Panc1 (cell line): Measurements from ENCODE around the gene KDM4B. TPM values are rescaled to one million over a fixed set of nuclear protein-coding genes. Genes with fewer than 3 reads are reported as not detected.

ENCODE experiments used
- ATAC-seq: fragments of 200-7000 bp; cut with Tn5 transposase; 2 replicates; pipeline ENCODE4 v1.9.1; 2020; ENCODE audit warnings: mild to moderate bottlenecking, moderate library complexity
- BruUV-seq: library from RNA; stranded (reverse); fragments of 400-500 nt; replicated peaks from 2 replicates; lab custom pipeline; 2021; lab: Mats Ljungman, UMichigan
- CTCF ChIA-PET: fragments of 300-600 bp; sonication (Branson Sonifier 250); formaldehyde crosslinking; loops from one replicate; lab custom pipeline; 2022; ENCODE audit warnings: antibody characterized with exemption; lab: Charles Lee
- POLR2A ChIA-PET: fragments of 300-600 bp; sonication (Branson Sonifier 250); formaldehyde crosslinking; loops from one replicate; lab custom pipeline; 2022; ENCODE audit warnings: antibody characterized with exemption; lab: Charles Lee
- DNase-seq: peaks from one replicate; pipeline ENCODE4 v3.0.0-alpha.2; 2010; ENCODE audit warnings: low read depth, low spot score
- H3K27ac ChIP-seq: 2 replicates; pipeline ENCODE4 v1.5.1; 2011; ENCODE audit warnings: mild to moderate bottlenecking, low read length, inconsistent platforms
- H3K27me3 ChIP-seq: fragments of 200-500 bp; sonication (Bioruptor generic); 2 replicates; pipeline ENCODE4 v1.6.0; 2014; ENCODE audit warnings: low read length, inconsistent platforms; ENCODE audit not compliant: control insufficient read depth, insufficient read depth
- H3K36me3 ChIP-seq: fragments of 200-500 bp; sonication (Bioruptor generic); 2 replicates; pipeline ENCODE4 v1.5.1; 2014; ENCODE audit warnings: inconsistent platforms, mild to moderate bottlenecking, low read length, moderate library complexity; ENCODE audit not compliant: control insufficient read depth, insufficient read depth
- H3K4me1 ChIP-seq: 2 replicates; pipeline ENCODE4 v1.5.1; 2011; ENCODE audit warnings: inconsistent platforms, mild to moderate bottlenecking, low read length, moderate library complexity; ENCODE audit not compliant: control insufficient read depth, insufficient read depth
- H3K4me3 ChIP-seq, 2 experiments: 2 replicates each; pipeline ENCODE4 v1.5.1; 2011 to 2012; ENCODE audit warnings: low read depth in 2 of 2, low read length in 2 of 2, mild to moderate bottlenecking in 2 of 2, inconsistent platforms in 1 of 2, moderate library complexity in 1 of 2
- H3K9me3 ChIP-seq: fragments of 200-500 bp; sonication (Bioruptor generic); 2 replicates; pipeline ENCODE4 v1.5.1; 2014; ENCODE audit warnings: low read depth, mild to moderate bottlenecking, inconsistent platforms, low read length, moderate library complexity; ENCODE audit not compliant: control insufficient read depth, insufficient read depth
- CTCF ChIP-seq: fragments of 450-650 bp; IDR thresholded peaks from 2 replicates; pipeline ENCODE4 v1.5.1; 2017; ENCODE audit warnings: mild to moderate bottlenecking
- POLR2AphosphoS5 ChIP-seq: IDR thresholded peaks from 2 replicates; pipeline ENCODE4 v1.6.1; 2012; ENCODE audit warnings: mild to moderate bottlenecking, low read depth, low read length, moderate library complexity
- REST ChIP-seq, 2 experiments: IDR thresholded peaks; 2 replicates each; pipeline ENCODE4 v1.6.1; 2011 to 2012; ENCODE audit warnings: low read depth in 2 of 2, control low read depth in 1 of 2, low read length in 1 of 2, mild to moderate bottlenecking in 1 of 2, moderate library complexity in 1 of 2; ENCODE audit not compliant: insufficient read depth in 1 of 2
- SIN3A ChIP-seq: IDR thresholded peaks from 2 replicates; pipeline ENCODE4 v1.6.1; 2012; ENCODE audit warnings: low read depth, mild to moderate bottlenecking, low read length, moderate library complexity, borderline replicate concordance; ENCODE audit not compliant: insufficient read depth
- TCF7L2 ChIP-seq: IDR thresholded peaks from 2 replicates; pipeline ENCODE4 v1.6.1; 2011; ENCODE audit warnings: mild to moderate bottlenecking, low read depth, low read length, inconsistent platforms
- in situ Hi-C: cut with HindIII; loops from 2 replicates; pipeline ENCODE4 v1.10.0; 2016; ENCODE audit warnings: low sequenced_read_pairs, low pct_unique_long_range_greater_than_20kb
- intact Hi-C: fragments of 100-400 bp; cut with micrococcal nuclease; formaldehyde crosslinking; loops from one replicate; pipeline ENCODE4 v1.10.0; 2022; ENCODE audit not compliant: unreplicated experiment
- total RNA-seq: library from RNA; stranded (reverse); gene quantifications from one replicate; pipeline ENCODE4 v1.2.1, GENCODE V29; 2021; ENCODE audit not compliant: unreplicated experiment

Gene KDM4B
- total RNA-seq, 1 experiment from 2014 or later, result 18.4 TPM

GRCh38 chr19:5093948-5094718 lies 125.2 kb downstream of the KDM4B start:
- BruUV-seq, result no TSS peak
- Histone ChIP-seq H3K36me3 (no peaks in the 10 kb centered on the region), H3K4me3 (no peak overlapping the region), H3K9me3 (no peaks in the 10 kb centered on the region), H3K27ac (no peak overlapping the region), H3K27me3 (no peaks in the 10 kb centered on the region), H3K4me1 (no peaks in the 10 kb centered on the region)
- in situ Hi-C loops, result no loop called here
- ChIA-PET CTCF (no interaction called here), POLR2A (no interaction called here)
- no peak for TF ChIP-seq CTCF
- no peak for TF ChIP-seq REST (IDR thresholded peaks at IDR 0.05; ENCODE audit: insufficient read depth in 1 of 2, low read depth in 2 of 2, low read length in 1 of 2)
- DNase-seq, result no peak
- intact Hi-C loops, result no loop called here
- no peak for ATAC-seq

- Histone ChIP-seq H3K9me3 (no peaks in the 10 kb centered on the region), H3K27ac (no peak overlapping the region), H3K36me3 (no peaks in the 10 kb centered on the region), H3K4me1 (no peaks in the 10 kb centered on the region), H3K4me3 (no peak overlapping the region), H3K27me3 (no peaks in the 10 kb centered on the region)
- no TSS peak for BruUV-seq
- TF ChIP-seq SIN3A (no peak), TCF7L2 (no peak), CTCF (no peak), POLR2AphosphoS5 (no peak), REST (IDR thresholded peaks at IDR 0.05; ENCODE audit: insufficient read depth in 1 of 2, low read depth in 2 of 2, low read length in 1 of 2) (no peak)
- ChIA-PET CTCF (no interaction called here), POLR2A (no interaction called here)
- in situ Hi-C loops (no loop called here), intact Hi-C loops (no loop called here)
- ATAC-seq, result no peak
- no peak for DNase-seq
These were observed 126.1 kb downstream of the KDM4B start for GRCh38 chr19:5094768-5095567.
